Muscle layer of colon (tissue), 2 donors: ENCODE data around the gene CLSTN2.

Experiments used
- H3K27ac ChIP-seq: one replicate; pipeline ENCODE4 v1.7.0; 2013; ENCODE audit warnings: low read depth, mild to moderate bottlenecking, low read length, moderate library complexity
- H3K27me3 ChIP-seq, 2 donors: one replicate each; pipeline ENCODE4 v1.7.0; 2013; ENCODE audit warnings: low read length in 2 of 2, mild to moderate bottlenecking in 2 of 2; ENCODE audit not compliant: insufficient read depth in 2 of 2, control insufficient read depth in 1 of 2
- H3K36me3 ChIP-seq: one replicate; pipeline ENCODE4 v1.7.0; 2013; ENCODE audit warnings: mild to moderate bottlenecking, low read length; ENCODE audit not compliant: insufficient read depth
- H3K4me1 ChIP-seq: one replicate; pipeline ENCODE4 v1.7.0; 2013; ENCODE audit warnings: mild to moderate bottlenecking, low read length; ENCODE audit not compliant: insufficient read depth
- H3K4me3 ChIP-seq, 2 donors: one replicate each; pipeline ENCODE4 v1.7.0; 2013; ENCODE audit warnings: low read length in 2 of 2, low read depth in 1 of 2, mild to moderate bottlenecking in 1 of 2, moderate library complexity in 1 of 2
- H3K9ac ChIP-seq: one replicate; pipeline ENCODE4 v1.7.0; 2013; ENCODE audit warnings: low read length
- H3K9me3 ChIP-seq: one replicate; pipeline ENCODE4 v1.7.0; 2013; ENCODE audit warnings: mild to moderate bottlenecking, low read length
- donor health status: abdominal sarcoma.
- donor health status: Adenocarcinoma of cecum.

CLSTN2 gene

DNA sequence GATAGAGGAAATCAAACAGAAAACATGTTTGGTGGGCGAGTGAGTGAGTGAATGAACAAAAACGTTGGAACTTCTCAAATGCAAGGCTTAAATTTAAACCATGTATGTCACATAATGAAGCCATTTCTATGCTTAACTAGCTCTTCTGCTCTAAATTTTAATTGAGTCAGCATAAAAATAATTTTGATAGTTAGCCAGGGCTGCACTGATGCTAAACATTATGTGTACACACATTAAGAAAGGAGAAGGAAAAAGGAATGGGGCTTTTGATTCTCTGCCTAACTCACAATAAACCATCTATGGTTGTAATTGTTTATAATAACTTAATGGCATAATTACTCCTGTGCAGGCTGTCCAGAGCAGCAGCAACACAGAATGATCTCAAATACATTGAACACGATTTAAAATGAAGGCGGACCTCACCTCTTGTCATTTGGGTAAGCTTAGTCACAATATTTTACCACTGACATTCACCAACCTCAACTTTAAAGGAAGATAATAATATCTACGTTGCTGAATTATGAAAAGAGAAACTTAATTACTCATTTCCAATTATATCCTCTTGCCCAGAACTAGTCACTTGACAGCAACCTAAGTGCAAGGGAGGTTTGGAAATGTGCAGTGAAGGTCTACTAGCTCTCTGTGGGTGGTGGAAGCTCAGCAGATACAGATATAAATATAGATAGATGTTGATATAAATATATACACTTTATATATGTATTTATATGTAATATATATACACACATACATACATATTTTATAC is 424.4 kb downstream of the CLSTN2 start:
- H3K4me1 ChIP-seq: no peaks in the 10 kb centered on the region
- H3K9me3 ChIP-seq: no peaks in the 10 kb centered on the region
- H3K27ac ChIP-seq: no peak overlapping the region
- H3K4me3 ChIP-seq: no peak overlapping the region
- H3K9ac ChIP-seq: no peak overlapping the region
- H3K36me3 ChIP-seq: no peaks in the 10 kb centered on the region
- no peaks in the 10 kb centered on the region for H3K27me3 ChIP-seq

GRCh38 chr3:140360332-140360731 is 425.3 kb downstream of the CLSTN2 start:
- no peaks in the 10 kb centered on the region for H3K4me1 ChIP-seq
- no peaks in the 10 kb centered on the region for H3K27me3 ChIP-seq
- no peak overlapping the region for H3K4me3 ChIP-seq
- no peaks in the 10 kb centered on the region for H3K36me3 ChIP-seq
- H3K9me3 ChIP-seq: no peaks in the 10 kb centered on the region
- H3K27ac ChIP-seq: no peak overlapping the region
- no peak overlapping the region for H3K9ac ChIP-seq

- no peaks in the 10 kb centered on the region for H3K36me3 ChIP-seq
- H3K27ac ChIP-seq: no peak overlapping the region
- no peaks in the 10 kb centered on the region for H3K9me3 ChIP-seq
- H3K9ac ChIP-seq: no peak overlapping the region
- H3K27me3 ChIP-seq: no peaks in the 10 kb centered on the region
- peaks cover 4% of the 10 kb centered on the region for H3K4me1 ChIP-seq
- H3K4me3 ChIP-seq: no peak overlapping the region
Observed at GRCh38 chr3:140363801-140364200, 428.8 kb downstream of the CLSTN2 start.

- no peak overlapping the region for H3K9ac ChIP-seq
- H3K27ac ChIP-seq: no peak overlapping the region
- H3K4me3 ChIP-seq: no peak overlapping the region
- H3K9me3 ChIP-seq: no peaks in the 10 kb centered on the region
- H3K36me3 ChIP-seq: no peaks in the 10 kb centered on the region
- peaks cover 4% of the 10 kb centered on the region for H3K4me1 ChIP-seq
- no peaks in the 10 kb centered on the region for H3K27me3 ChIP-seq
Observed at GRCh38 chr3:140365872-140366697, 431.1 kb downstream of the CLSTN2 start.

GRCh38 chr3:140368223-140368811 is 433.3 kb downstream of the CLSTN2 start:
- Histone ChIP-seq H3K36me3 (no peaks in the 10 kb centered on the region), H3K4me3 (no peak overlapping the region), H3K9me3 (no peaks in the 10 kb centered on the region), H3K27ac (no peak overlapping the region), H3K27me3 (no peaks in the 10 kb centered on the region), H3K4me1 (peaks cover 4% of the 10 kb centered on the region), H3K9ac (no peak overlapping the region)

- H3K4me3 ChIP-seq: no peak overlapping the region
- H3K4me1 ChIP-seq: peaks cover 4% of the 10 kb centered on the region
- H3K9ac ChIP-seq: no peak overlapping the region
- H3K27me3 ChIP-seq: no peaks in the 10 kb centered on the region
- H3K27ac ChIP-seq: no peak overlapping the region
- H3K9me3 ChIP-seq: no peaks in the 10 kb centered on the region
- H3K36me3 ChIP-seq: no peaks in the 10 kb centered on the region
Observed at GRCh38 chr3:140370686-140371085, 435.7 kb downstream of the CLSTN2 start.

- Histone ChIP-seq H3K9me3 (no peaks in the 10 kb centered on the region), H3K27me3 (no peaks in the 10 kb centered on the region), H3K4me3 (no peak overlapping the region), H3K36me3 (no peaks in the 10 kb centered on the region), H3K9ac (no peak overlapping the region), H3K27ac (no peak overlapping the region), H3K4me1 (peaks cover 4% of the 10 kb centered on the region)
Observed at GRCh38 chr3:140373234-140373633, 438.2 kb downstream of the CLSTN2 start.

DNA sequence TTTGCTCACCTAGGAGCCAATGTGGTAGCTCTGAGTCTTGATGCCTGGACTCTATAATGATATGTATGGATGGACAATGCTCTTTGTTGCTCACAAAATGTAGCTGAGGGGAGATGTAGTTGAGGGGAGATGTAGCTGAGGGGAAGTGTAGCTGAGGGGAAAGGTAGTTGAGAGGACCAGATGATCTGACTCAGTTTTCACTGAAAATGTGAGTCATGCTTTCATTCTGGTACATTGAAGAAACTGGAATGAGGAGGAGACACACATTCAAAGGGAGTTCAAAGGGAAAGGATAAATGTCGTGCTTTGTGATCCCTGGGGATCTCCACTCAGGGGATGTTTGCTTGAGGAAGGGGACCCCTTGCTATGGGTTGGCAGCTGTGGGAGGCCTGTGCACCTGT is 440.0 kb downstream of the CLSTN2 start:
- H3K27me3 ChIP-seq: no peaks in the 10 kb centered on the region

DNA sequence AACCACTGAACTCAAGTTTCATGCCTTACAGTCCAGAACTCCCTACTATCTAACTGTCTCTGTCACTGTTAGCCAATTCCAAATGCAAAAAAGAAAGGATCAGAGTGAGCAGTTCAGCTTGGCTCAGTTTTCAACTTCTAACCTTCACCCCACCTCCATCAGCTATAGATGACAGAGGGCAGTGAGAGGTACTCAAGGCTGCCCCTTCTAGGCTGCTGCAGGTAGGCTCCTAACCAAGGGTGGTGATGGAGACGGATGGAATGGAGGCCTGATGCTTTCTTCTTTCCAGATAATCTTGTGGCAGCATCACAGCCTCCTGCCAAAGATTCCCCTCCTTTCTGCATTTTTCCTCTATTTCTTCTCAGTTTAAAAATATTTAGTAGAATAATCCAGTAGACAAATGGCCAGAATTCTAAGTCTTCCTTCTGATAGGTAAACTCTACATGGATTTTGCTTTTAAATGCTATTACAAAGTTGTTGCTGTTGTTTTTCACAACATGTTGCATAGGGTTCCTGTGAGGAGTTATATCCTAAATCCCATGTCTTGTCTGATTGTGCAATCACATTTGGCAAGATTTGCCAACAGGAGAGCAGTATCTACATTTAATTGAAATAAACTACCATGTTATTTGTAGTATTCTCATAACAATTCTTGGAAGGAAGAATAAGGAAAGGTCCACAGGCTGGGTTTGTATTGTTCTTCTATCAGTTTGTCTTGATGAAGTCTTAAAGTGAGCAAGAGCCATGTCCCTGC is 441.3 kb downstream of the CLSTN2 start:
- no peak overlapping the region for H3K27ac ChIP-seq
- no peaks in the 10 kb centered on the region for H3K27me3 ChIP-seq
- no peaks in the 10 kb centered on the region for H3K36me3 ChIP-seq
- no peaks in the 10 kb centered on the region for H3K9me3 ChIP-seq
- H3K4me3 ChIP-seq: no peak overlapping the region
- no peaks in the 10 kb centered on the region for H3K4me1 ChIP-seq
- H3K9ac ChIP-seq: no peak overlapping the region

More for the DNA sequence above, 440.0 kb downstream of the CLSTN2 start:
- no peaks in the 10 kb centered on the region for H3K36me3 ChIP-seq
- H3K27ac ChIP-seq: no peak overlapping the region
- H3K4me3 ChIP-seq: no peak overlapping the region
- no peaks in the 10 kb centered on the region for H3K4me1 ChIP-seq
- H3K9me3 ChIP-seq: no peaks in the 10 kb centered on the region
- no peak overlapping the region for H3K9ac ChIP-seq

DNA sequence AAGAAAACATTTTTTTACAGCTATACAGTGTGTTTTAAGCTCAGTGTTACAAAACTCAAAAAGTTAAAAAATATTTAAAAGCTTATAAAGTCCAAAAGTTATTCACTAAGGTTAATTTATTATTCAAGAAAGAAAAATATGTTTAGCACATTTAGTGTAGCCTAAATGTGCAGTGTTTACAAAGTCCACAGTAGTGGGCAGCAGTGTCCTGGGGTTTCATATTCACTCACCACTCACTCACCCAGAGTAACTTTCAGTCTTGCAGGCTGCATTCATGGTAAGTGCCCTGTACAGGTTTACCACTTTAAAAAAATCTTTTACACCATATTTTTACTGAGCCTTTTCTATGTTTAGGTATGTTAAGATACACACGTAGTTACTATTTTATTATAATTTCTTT is 442.7 kb downstream of the CLSTN2 start:
- Histone ChIP-seq H3K27ac (no peak overlapping the region), H3K36me3 (no peaks in the 10 kb centered on the region), H3K9ac (no peak overlapping the region), H3K4me3 (no peak overlapping the region), H3K4me1 (no peaks in the 10 kb centered on the region), H3K9me3 (no peaks in the 10 kb centered on the region), H3K27me3 (no peaks in the 10 kb centered on the region)
